Measurements from ENCODE around the gene IFT57. TPM values are rescaled to one million over a fixed set of nuclear protein-coding genes. Genes with fewer than 3 reads are reported as not detected.

IFT57 gene
- total RNA-seq, 1 experiment from 2014 or later: 38.9 TPM

DNA sequence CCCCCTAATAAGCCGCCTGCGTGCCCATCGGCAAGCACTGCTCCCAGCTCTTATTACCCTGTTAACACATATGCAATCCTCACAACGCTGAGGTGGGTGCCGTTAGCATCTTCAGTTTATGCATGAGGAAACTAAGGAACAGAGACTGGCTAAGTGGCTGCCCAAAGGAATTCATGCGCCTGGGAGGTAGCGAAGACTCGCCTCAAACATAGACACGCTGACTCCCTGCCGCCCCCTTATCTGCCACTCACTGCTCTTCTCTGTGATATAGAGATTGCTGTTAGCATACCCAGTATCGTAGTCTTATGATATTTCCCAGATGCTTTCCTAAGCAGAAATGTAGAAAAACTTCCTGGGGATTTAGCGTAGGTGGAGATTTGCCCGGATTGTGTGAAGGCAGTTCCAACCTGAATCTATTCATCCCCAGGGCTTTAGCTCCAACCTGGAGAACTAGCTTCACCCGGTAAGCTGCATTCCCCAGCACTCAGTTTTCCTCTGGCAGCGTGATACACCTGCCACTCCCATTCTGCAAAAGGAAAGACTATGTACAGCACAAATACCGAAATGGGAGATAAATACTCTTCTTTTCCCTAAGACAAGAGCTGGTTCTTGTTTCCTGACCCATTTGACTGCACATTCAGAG is 107.7 kb downstream of the IFT57 start:
- no peak overlapping the region for H3K4me3 Mint-ChIP-seq (ENCODE audit: unreplicated experiment)
- no peak for DNase-seq (ENCODE audit: unreplicated experiment)
- ChIA-PET POLR2A (no interaction called here), CTCF (no interaction called here)
- H3K27me3 Mint-ChIP-seq (ENCODE audit: insufficient read depth, unreplicated experiment): no peaks in the 10 kb centered on the region
- H3K27ac Mint-ChIP-seq (ENCODE audit: low read depth, unreplicated experiment): no peak overlapping the region
- H3K9me3 Mint-ChIP-seq (ENCODE audit: unreplicated experiment): no peaks in the 10 kb centered on the region
- H3K36me3 Mint-ChIP-seq (ENCODE audit: insufficient read depth, unreplicated experiment): no peaks in the 10 kb centered on the region
- no TSS peak for BruUV-seq (replicated peaks)
- intact Hi-C loops (cut with micrococcal nuclease): no loop called here
- no peaks in the 10 kb centered on the region for H3K4me1 Mint-ChIP-seq (ENCODE audit: insufficient read depth, unreplicated experiment)
- TF ChIP-seq, protein P1, sequence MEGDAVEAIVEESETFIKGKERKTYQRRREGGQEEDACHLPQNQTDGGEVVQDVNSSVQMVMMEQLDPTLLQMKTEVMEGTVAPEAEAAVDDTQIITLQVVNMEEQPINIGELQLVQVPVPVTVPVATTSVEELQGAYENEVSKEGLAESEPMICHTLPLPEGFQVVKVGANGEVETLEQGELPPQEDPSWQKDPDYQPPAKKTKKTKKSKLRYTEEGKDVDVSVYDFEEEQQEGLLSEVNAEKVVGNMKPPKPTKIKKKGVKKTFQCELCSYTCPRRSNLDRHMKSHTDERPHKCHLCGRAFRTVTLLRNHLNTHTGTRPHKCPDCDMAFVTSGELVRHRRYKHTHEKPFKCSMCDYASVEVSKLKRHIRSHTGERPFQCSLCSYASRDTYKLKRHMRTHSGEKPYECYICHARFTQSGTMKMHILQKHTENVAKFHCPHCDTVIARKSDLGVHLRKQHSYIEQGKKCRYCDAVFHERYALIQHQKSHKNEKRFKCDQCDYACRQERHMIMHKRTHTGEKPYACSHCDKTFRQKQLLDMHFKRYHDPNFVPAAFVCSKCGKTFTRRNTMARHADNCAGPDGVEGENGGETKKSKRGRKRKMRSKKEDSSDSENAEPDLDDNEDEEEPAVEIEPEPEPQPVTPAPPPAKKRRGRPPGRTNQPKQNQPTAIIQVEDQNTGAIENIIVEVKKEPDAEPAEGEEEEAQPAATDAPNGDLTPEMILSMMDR (IDR thresholded peaks at IDR 0.05; ENCODE audit: unreplicated experiment): no peak

DNA sequence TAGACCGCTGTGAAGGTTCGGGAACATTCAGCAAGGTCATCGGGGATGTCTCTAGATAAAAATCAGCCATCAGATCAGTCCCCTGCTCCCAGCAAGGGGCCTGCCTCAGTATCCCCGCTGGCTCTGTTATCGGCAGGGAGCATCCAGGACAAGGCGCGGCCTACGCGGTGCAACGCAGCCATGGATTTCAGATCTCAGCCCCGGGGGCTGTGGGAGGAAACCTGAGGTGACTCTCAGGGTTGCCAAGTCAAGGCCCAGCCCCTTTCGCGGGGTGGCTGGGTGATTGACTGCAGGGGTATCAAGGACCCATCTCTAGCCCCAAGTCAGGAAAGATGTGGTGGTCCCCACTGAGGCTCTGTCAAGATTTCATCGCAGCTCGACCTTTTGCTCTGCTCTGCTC is 108.2 kb downstream of the IFT57 start:
- no peaks in the 10 kb centered on the region for H3K27me3 Mint-ChIP-seq (ENCODE audit: insufficient read depth, unreplicated experiment)
- H3K36me3 Mint-ChIP-seq (ENCODE audit: insufficient read depth, unreplicated experiment): no peaks in the 10 kb centered on the region
- no peak overlapping the region for H3K27ac Mint-ChIP-seq (ENCODE audit: low read depth, unreplicated experiment)
- H3K4me1 Mint-ChIP-seq (ENCODE audit: insufficient read depth, unreplicated experiment): no peaks in the 10 kb centered on the region
- POLR2A ChIA-PET: no interaction called here
- no peak overlapping the region for H3K4me3 Mint-ChIP-seq (ENCODE audit: unreplicated experiment)
- H3K9me3 Mint-ChIP-seq (ENCODE audit: unreplicated experiment): no peaks in the 10 kb centered on the region
- intact Hi-C loops (cut with micrococcal nuclease): no loop called here
- DNase-seq (ENCODE audit: unreplicated experiment): no peak
- CTCF ChIA-PET: no interaction called here
- no TSS peak for BruUV-seq (replicated peaks)
- TF ChIP-seq, protein P1 (IDR thresholded peaks at IDR 0.05; ENCODE audit: unreplicated experiment): no peak

DNA sequence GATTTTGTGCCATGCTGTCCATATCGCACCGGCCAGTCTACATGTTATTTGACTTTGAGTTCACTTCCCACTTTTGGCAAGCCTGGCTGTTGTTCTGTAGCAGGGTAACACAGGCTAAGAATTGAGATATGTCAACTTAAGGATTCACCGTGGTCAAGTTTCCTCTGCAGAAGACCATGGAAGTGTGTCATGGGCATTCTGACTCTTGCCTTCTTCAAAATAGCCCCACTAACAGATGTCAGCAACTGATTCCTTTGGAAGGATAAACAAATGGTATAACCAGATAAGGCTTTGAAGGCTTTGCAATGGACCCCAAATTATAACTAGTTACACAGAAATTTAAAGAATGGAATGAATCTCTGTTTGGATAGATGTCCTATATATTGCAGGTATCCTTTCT is 111.3 kb downstream of the IFT57 start:
- no peak overlapping the region for H3K4me3 Mint-ChIP-seq (ENCODE audit: unreplicated experiment)
- H3K36me3 Mint-ChIP-seq (ENCODE audit: insufficient read depth, unreplicated experiment): no peaks in the 10 kb centered on the region
- TF ChIP-seq, protein P1 (IDR thresholded peaks at IDR 0.05; ENCODE audit: unreplicated experiment): no peak
- H3K9me3 Mint-ChIP-seq (ENCODE audit: unreplicated experiment): no peaks in the 10 kb centered on the region
- intact Hi-C loops (cut with micrococcal nuclease): no loop called here
- H3K27me3 Mint-ChIP-seq (ENCODE audit: insufficient read depth, unreplicated experiment): no peaks in the 10 kb centered on the region
- ChIA-PET CTCF (no interaction called here), POLR2A (no interaction called here)
- no peaks in the 10 kb centered on the region for H3K4me1 Mint-ChIP-seq (ENCODE audit: insufficient read depth, unreplicated experiment)
- no peak overlapping the region for H3K27ac Mint-ChIP-seq (ENCODE audit: low read depth, unreplicated experiment)
- BruUV-seq (replicated peaks): no TSS peak
- no peak for DNase-seq (ENCODE audit: unreplicated experiment)

Other genes starting within 250 kb of the IFT57 start
- 28.5 and 31.5 TPM in 2 replicates for gene CD47, start 131.4 kb downstream of the IFT57 start, total RNA-seq (2022)
- gene HHLA2, start 74.1 kb upstream of the IFT57 start, total RNA-seq (2022): not detected in 2 replicates